ENCODE measurements around the gene ELAVL1.

- TF ChIP-seq CTCF (IDR thresholded peaks at IDR 0.05) (no peak), JUND (IDR thresholded peaks at IDR 0.05) (no peak), SMC3 (IDR thresholded peaks at IDR 0.05; ENCODE audit: low read depth, low read length) (no peak), SIN3A (IDR thresholded peaks at IDR 0.05; ENCODE audit: borderline replicate concordance, low read depth, low read length) (no peak), EP300 (IDR thresholded peaks at IDR 0.05; ENCODE audit: borderline replicate concordance in 1 of 2, low read depth in 1 of 2, low read length in 1 of 2) (no peak)
These were observed 70.7 kb downstream of the ELAVL1 start for GRCh38 chr19:7934766-7935165.

All from SK-N-SH (cell line).